Measurements from ENCODE around the gene CD247. TPM values are rescaled to one million over a fixed set of nuclear protein-coding genes. Genes with fewer than 3 reads are reported as not detected.

The CD247 gene
- total RNA-seq, 1 experiment from 2014 or later: 0.97 TPM

DNA sequence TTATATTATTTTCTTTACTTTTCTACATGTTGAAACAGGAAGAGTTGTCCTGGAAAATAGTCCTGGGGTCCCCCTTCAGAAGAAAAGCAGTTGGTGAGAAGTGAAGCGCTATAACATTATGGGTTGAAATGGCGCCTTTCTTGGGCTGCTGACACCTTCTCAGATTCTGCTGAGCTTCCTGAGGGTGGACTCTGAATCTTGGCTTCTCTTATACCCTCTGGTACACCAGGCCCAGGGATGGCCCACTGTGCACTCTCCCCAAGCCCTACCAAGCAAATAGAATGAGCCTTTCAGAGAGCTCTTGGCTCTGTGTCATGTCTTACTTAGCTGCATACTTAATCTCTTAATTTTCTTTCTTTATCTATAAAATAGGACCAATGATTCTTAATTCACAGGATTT lies 42.3 kb downstream of the CD247 start:
- no peaks in the 10 kb centered on the region for H3K4me1 Mint-ChIP-seq (ENCODE audit: low read depth, unreplicated experiment)
- no peaks in the 10 kb centered on the region for H3K9me3 Mint-ChIP-seq (ENCODE audit: low read depth, unreplicated experiment)
- no TSS peak for BruUV-seq (replicated peaks)
- CTCF ChIA-PET: interaction anchor here (0.6 kb wide), 1 partner anchor 256 kb away, joined by 5 read pairs; the partner anchor contains the start of gene POU2F1
- TF ChIP-seq, protein P1, sequence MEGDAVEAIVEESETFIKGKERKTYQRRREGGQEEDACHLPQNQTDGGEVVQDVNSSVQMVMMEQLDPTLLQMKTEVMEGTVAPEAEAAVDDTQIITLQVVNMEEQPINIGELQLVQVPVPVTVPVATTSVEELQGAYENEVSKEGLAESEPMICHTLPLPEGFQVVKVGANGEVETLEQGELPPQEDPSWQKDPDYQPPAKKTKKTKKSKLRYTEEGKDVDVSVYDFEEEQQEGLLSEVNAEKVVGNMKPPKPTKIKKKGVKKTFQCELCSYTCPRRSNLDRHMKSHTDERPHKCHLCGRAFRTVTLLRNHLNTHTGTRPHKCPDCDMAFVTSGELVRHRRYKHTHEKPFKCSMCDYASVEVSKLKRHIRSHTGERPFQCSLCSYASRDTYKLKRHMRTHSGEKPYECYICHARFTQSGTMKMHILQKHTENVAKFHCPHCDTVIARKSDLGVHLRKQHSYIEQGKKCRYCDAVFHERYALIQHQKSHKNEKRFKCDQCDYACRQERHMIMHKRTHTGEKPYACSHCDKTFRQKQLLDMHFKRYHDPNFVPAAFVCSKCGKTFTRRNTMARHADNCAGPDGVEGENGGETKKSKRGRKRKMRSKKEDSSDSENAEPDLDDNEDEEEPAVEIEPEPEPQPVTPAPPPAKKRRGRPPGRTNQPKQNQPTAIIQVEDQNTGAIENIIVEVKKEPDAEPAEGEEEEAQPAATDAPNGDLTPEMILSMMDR (IDR thresholded peaks at IDR 0.05; ENCODE audit: unreplicated experiment): no peak
- no peak for DNase-seq
- H3K27me3 Mint-ChIP-seq (ENCODE audit: unreplicated experiment): peaks cover 55% of the 10 kb centered on the region
- H3K36me3 Mint-ChIP-seq (ENCODE audit: insufficient read depth, unreplicated experiment): no peaks in the 10 kb centered on the region
- no peak overlapping the region for H3K4me3 Mint-ChIP-seq (ENCODE audit: low read depth, unreplicated experiment)
- intact Hi-C loops (cut with micrococcal nuclease; ENCODE audit: unreplicated experiment): no loop called here
- H3K27ac Mint-ChIP-seq (ENCODE audit: unreplicated experiment): no peak overlapping the region

DNA sequence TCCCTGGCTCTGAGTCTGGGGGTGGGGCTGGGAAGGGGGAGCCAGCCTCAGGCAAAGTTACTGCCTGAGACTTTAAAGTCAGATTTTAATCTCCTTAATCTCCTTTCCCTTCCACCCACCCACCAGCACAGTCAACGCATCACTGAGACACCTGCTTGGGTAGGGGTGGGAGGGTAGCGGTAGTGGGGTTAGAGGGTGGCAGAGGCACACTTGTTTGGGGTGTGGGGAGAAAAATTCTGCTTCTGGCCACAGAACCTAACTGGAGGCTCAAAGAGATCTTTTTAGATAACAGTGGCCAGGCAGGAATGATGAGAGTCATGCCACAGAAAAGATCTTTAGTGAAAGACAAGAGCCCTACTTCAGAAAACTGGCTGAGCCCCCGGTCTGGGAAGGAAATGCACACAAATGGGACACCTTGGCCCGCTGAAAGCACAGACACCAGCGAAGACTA lies 44.1 kb downstream of the CD247 start:
- intact Hi-C loops (cut with micrococcal nuclease; ENCODE audit: unreplicated experiment): no loop called here
- CTCF ChIA-PET: no interaction called here
- TF ChIP-seq, protein P1 (IDR thresholded peaks at IDR 0.05; ENCODE audit: unreplicated experiment): no peak
- no peaks in the 10 kb centered on the region for H3K4me1 Mint-ChIP-seq (ENCODE audit: low read depth, unreplicated experiment)
- BruUV-seq (replicated peaks): no TSS peak
- no peak overlapping the region for H3K4me3 Mint-ChIP-seq (ENCODE audit: low read depth, unreplicated experiment)
- H3K36me3 Mint-ChIP-seq (ENCODE audit: insufficient read depth, unreplicated experiment): no peaks in the 10 kb centered on the region
- H3K9me3 Mint-ChIP-seq (ENCODE audit: low read depth, unreplicated experiment): no peaks in the 10 kb centered on the region
- DNase-seq: no peak
- peaks cover 37% of the 10 kb centered on the region for H3K27me3 Mint-ChIP-seq (ENCODE audit: unreplicated experiment)
- H3K27ac Mint-ChIP-seq (ENCODE audit: unreplicated experiment): no peak overlapping the region

DNA sequence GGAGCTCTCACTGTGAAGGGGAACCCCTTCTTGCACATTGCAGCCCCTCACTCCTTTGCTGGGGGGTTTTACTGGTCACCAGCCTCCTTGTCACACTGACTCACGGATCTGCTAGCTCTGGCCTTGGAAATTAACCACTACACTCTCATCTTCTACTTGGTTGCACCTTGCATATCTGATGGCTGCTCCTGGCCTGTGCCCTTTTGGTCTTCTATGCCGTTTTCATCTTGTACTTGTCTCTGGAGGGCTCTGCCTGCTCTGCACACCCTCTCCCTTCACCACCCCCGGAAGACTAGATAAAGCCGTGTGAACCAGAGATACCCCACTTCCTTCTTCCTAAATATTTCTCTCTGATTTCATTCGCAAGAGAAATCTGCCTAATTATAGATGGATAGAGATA lies 44.6 kb downstream of the CD247 start:
- Mint-ChIP-seq H3K27me3 (ENCODE audit: unreplicated experiment) (peaks cover 32% of the 10 kb centered on the region), H3K4me3 (ENCODE audit: low read depth, unreplicated experiment) (no peak overlapping the region), H3K9me3 (ENCODE audit: low read depth, unreplicated experiment) (no peaks in the 10 kb centered on the region), H3K27ac (ENCODE audit: unreplicated experiment) (no peak overlapping the region), H3K4me1 (ENCODE audit: low read depth, unreplicated experiment) (no peaks in the 10 kb centered on the region), H3K36me3 (ENCODE audit: insufficient read depth, unreplicated experiment) (no peaks in the 10 kb centered on the region)
- CTCF ChIA-PET: no interaction called here
- TF ChIP-seq, protein P1 (IDR thresholded peaks at IDR 0.05; ENCODE audit: unreplicated experiment): no peak
- no peak for DNase-seq
- intact Hi-C loops (cut with micrococcal nuclease; ENCODE audit: unreplicated experiment): no loop called here
- BruUV-seq (replicated peaks): no TSS peak

DNA sequence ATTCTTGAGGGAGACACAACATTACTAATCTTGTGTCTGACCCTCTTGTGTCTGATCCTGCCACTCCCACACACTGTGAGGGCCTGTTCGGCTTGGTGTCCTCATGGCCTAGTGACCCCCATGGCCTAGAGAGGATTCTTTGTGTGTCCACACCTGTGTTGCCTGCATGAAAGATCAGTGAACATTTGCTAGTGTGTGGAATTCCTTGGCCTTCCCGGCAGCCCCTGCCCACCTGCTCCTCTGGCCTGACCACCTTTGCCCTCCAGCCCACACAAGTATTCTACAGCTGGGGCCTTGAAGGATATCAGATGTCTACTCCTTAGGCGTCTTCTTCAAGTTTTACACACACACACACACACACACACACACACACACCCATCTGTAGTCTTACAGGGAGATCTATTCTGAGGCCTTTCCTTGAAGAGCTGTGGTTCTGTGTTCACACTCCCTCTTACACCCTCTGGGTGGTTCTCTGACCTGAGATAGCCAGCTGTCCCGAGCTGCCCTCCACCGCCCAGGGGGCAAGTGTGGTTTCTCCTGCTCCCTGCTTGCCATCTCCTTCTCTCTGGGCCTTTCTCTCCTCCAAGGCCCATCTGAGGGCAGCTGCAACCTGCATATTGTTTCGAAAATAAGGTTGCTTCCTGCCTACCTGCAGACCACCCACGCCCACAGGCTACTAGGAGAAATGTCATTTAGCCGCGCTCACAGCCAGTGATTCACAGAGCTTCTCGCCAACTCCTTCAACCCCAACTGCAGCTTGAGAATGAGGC lies 45.4 kb downstream of the CD247 start:
- intact Hi-C loops (cut with micrococcal nuclease; ENCODE audit: unreplicated experiment): no loop called here
- no peaks in the 10 kb centered on the region for H3K4me1 Mint-ChIP-seq (ENCODE audit: low read depth, unreplicated experiment)
- no peak overlapping the region for H3K27ac Mint-ChIP-seq (ENCODE audit: unreplicated experiment)
- CTCF ChIA-PET: no interaction called here
- no peak overlapping the region for H3K4me3 Mint-ChIP-seq (ENCODE audit: low read depth, unreplicated experiment)
- H3K36me3 Mint-ChIP-seq (ENCODE audit: insufficient read depth, unreplicated experiment): no peaks in the 10 kb centered on the region
- DNase-seq: no peak
- no TSS peak for BruUV-seq (replicated peaks)
- peaks cover 24% of the 10 kb centered on the region for H3K27me3 Mint-ChIP-seq (ENCODE audit: unreplicated experiment)
- TF ChIP-seq, protein P1 (IDR thresholded peaks at IDR 0.05; ENCODE audit: unreplicated experiment): no peak
- H3K9me3 Mint-ChIP-seq (ENCODE audit: low read depth, unreplicated experiment): no peaks in the 10 kb centered on the region
